ENCODE results near the gene CHST9.
"Not testable (repeated sequence)": the region's sequence is repeated elsewhere in the genome, so short reads cannot be mapped to it uniquely, and the experiment has no call there.

The CHST9 gene, protein sequence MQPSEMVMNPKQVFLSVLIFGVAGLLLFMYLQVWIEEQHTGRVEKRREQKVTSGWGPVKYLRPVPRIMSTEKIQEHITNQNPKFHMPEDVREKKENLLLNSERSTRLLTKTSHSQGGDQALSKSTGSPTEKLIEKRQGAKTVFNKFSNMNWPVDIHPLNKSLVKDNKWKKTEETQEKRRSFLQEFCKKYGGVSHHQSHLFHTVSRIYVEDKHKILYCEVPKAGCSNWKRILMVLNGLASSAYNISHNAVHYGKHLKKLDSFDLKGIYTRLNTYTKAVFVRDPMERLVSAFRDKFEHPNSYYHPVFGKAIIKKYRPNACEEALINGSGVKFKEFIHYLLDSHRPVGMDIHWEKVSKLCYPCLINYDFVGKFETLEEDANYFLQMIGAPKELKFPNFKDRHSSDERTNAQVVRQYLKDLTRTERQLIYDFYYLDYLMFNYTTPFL

DNA sequence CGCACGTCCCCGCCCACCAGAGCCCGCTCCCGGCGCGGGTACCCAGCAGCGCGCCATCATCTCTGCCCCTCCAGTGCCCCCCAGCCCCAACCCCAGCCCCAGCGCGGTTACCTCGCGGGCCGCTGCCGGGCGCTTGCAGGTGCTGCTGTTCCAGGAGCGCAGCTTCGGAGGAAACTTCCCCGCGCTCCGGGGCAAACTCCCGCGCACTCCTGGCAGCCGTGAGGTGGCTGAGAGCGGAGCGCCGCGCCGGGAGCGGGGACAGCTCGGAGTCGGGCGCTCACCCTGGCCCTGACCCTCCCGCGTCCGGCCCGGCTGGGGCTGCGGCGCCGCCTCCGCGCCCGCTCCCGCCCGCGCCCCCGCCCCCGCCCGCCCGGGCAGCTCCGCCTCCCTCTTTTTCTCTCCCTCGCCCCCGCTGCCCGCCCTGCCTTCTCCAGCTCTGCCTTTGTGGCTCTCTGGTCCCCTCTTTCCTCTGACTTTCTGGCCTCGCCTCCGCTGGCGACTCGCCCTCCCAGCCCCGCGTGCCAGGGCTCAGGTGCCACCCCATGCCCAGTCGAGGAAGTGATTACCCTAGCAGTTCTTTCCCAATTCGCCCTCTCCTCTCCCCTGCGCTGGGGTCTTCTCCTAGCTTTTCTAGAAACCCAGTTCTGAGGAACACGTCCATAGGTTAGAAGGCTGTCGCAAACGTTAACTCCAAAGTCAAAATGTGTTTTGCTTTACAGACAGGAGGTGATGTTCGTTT is at the start of gene CHST9:
Gene CHST9 (minus strand): TSS at position 284 of the 739 bp plus-strand sequence. CDS start 42,499 bp downstream, outside the sequence.
- DNase-seq (ENCODE audit: low spot score) = peak; percentile 53

DNA sequence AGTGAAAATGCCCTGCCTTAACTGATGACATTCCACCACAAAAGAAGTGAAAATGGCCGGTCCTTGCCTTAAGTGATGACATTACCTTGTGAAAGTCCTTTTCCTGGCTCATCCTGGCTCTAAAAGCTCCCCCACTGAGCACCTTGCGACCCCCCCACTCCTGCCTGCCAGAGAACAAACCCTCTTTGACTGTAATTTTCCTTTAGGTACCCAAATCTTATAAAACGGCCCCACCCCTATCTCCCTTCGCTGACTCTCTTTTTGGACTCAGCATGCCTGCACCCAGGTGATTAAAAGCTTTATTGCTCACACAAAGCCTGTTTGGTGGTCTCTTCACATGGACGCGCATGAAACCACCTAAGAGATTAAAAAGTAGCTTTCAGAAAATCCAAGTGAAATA is 47.2 kb upstream of the CHST9 start:
- DNase-seq (ENCODE audit: low spot score) = not testable (repeated sequence)

DNA sequence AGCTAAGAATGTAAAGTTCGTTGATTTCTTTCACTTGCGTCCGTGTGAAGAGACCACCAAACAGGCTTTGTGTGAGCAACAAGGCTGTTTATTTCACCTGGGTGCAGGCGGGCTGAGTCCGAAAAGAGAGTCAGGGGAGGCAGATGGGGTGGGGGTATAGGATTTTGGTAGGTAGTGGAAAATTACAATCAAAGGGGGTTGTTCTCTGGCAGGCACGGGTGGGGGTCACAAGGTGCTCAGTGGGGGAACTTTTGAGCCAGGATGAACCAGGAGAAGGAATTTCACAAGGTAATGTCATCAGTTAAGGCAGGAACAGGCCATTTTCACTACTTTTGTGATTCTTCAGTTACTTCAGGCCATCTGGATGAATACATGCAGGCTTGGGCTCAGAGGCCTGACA is 46.6 kb upstream of the CHST9 start:
- DNase-seq (ENCODE audit: low spot score) = not testable (repeated sequence)

DNA sequence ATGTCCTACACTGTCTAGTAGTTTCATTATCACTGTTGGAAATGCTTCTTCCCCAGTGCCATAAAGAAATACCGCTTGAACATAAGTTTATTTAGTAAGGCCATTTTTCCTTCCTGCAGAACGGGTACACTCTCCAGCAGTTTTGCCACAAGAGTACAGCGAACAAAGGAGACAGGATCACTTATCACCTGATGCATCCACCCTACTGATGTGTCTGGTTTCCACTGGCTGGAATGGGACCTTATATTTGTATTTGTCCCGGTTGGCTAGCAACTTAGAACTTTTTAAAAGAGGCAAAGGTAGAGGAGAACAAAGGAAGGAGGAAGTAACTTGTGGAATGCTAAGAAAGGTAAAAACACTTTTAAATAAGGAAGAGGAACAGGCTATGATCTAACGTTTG is 46.1 kb upstream of the CHST9 start:
- not testable (repeated sequence) for DNase-seq (ENCODE audit: low spot score)

DNA sequence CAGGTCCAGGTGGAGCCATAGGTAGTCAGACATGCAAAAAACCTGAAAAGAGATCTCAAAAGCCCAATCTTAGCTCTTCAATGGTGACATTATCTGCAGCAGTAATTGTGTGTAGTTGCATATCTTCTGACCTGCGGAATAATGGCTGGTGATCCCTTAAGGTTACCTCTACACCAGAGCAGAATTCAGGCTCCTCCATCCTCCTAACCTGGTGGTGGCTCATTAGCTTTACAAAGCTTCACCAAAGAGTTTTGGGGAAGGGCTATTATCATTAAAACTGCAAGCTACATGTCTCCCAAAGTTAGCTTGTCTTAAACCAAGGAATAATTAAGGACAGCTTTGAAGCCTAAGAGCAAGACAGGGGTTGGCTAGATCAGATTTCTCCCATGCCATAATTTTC is 42.6 kb upstream of the CHST9 start:
- DNase-seq (ENCODE audit: low spot score) = no peak

DNA sequence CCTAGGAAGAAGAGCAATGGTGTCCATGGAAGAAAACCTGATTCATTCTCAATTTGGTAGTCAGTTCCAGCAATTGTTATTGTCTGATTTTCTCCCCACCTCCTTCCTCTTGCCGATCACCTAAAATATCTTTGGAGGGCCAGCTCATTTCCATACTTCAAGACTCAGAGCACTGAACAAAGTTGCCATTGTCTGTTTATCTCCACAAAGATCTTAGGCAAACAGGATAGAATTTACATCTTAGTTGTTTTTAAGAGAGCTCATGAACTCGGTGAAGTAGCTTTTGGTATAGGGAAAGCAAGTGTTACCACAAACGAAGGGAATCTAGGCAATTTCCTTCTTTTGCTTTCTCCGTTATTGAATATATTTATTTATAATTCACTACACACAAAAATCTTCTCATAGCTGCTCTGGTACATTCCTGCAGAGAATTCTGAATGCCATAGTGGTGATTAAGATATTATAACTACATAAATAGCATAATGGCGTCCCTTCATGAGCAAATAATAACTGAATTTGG is 41.5 kb upstream of the CHST9 start:
- no peak for DNase-seq (ENCODE audit: low spot score)

DNA sequence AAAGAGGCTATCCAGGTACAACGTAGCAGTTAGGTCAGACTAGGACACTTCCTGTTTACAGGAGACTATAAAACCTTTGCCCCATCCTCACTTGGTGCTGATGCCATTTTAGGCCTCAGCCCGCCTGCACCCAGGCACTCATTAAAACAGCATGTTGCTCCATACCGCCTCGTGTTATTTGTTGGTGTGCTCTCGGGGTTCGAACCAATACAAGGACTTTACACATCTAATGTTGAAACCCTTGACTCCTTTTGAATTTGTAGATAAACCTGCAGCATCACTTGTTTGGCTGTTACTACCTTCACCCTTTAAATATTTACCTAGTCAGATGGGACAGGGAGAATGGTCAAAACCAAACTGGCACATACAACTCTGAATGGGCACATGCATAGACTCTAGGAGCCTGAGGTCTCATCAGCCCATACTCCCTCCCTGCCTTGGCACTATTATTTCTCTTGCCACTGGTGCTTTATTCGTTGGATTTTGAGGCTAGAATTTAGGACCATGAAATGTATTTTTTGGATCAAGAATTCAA is 40.9 kb upstream of the CHST9 start:
- no peak for DNase-seq (ENCODE audit: low spot score)

DNA sequence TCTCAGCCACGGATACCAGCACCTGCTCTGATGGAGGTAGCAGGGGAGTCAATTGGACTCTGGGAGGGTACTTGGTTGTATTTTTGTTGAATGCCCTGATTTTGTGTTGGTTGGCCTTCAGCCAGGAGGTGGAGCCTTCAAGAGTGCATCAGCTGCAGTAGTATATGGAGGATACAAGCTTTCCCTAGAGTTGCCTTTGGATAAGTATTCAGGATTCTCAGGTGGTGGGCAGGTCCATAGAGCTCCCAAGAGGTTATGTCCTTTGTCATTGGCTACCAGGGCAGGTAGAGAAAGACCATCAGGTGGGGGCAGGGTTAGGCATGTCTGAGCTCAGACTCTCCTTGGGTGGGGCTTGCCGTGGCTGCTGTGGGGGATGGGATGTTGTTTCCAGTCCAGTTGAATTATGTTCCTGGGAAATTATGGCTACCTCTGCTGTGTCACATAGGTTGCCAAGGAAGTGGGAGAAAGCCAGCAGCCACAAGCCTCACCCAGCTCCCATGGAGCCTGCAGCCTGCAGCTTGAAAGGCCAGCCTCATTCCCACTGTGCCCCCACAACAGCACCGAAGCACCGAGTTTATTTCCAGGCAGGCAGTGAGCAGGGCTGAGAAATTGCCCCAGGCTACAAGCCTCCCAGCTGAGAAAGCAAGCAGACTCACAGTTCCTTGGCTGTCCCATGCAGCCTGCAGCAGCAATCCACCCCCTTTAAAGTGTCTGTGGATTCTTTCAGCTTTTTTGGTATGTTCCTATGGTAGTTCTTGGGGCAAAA is 38.6 kb upstream of the CHST9 start:
- no peak for DNase-seq (ENCODE audit: low spot score)

DNA sequence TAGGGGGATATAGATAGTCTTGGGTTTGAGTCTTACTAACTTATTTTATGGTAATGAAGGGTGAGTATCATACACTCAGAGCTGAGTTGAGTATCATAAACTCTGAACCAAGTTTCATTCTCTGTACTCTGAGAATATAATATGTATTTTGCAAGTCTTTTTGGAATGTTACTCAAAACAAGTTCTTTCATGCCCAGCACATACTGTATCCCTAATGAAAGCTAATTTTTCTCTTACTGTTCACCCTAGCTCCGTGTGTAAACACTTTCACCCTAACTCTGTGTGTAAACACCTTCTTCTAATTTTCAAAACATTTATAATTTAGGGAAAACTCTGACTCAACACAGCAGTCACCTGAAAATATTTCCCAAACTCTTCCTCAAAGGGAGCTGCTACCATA is 29.7 kb upstream of the CHST9 start:
- no peak for DNase-seq (ENCODE audit: low spot score)

DNA sequence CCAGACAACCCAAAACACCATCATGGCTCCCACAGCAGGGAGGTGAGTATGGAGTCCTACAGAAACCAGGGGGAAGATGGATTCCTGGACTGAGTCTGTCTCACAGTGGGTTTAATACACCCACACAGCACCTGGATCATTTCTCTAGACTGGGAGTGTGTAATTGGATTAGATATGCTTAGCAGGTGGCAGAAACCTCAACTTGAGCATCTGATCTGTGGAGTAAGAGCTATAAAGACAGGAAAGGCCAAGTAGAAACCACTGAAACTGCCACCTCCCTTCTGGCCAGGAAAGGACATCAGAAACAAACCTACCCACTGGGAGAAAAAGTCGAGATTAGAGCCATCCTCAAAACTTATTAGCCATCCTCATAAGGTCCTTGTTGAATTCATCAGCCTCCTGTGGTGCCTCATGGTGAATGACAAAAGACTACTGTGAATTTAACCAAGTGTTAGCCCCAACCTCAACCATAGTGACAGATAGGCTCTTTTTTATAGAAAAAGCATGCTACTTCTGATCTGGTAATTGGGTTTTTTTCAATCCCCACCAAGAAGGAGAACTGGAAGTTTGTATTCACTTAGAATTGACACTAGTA is 28.1 kb upstream of the CHST9 start:
- no peak for DNase-seq (ENCODE audit: low spot score)

DNA sequence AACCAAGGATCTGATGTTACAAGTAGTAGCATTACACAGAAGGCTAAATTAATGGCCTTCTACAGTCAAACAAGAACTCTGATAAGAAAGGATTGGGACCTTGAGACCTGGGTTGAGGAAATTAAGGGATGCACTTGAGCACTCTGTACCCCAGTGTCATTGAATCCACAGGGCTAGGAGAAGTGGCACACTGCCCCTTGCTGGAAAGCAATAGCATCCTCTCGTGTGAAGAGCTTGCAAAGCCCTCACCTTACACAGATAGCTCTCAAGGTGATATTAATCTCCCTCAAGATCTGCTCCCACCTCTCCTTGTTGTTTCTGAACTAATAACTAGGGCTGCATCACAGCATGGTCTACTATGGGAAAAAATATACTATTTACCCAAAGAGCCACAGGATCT is 26.5 kb upstream of the CHST9 start:
- no peak for DNase-seq (ENCODE audit: low spot score)

DNA sequence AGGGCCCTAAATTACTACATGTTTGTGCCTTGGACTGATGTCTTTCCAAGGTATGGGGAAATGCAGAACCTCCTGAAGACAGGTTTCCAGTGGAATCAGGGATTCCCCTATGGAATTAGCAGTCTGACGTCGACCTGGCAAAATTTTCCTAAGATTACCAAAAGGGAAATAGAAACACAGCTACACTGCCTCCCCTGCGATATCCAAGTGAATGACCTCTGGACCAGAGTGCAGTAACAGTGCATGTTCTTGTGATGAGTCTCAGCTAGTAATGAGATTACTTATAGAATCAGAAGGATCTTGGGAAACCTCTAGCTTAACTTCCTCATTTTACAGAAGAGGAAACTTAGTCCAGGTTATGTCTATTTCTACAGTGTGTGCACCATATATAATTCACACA is 21.3 kb upstream of the CHST9 start:
- DNase-seq (ENCODE audit: low spot score) = no peak

DNA sequence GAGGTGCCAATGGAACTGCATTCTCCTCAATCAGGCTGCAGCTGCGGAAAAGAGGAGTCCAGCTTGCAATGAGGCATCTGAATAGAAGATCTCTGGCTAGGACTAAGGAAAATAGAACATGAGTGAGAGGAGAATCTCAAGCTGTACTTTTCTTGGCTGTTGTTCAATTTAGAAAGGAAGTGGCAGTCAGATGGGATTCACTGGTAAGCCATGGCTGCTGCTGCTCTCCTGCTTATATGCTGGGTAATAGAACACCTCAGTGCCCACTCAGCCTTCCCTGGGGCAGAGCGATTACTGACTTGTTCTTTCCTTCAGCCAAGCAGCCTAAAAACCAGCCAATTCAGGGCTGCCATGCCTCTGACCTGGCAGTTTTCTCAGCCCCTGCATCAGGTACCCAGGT is 17.6 kb upstream of the CHST9 start:
- no peak for DNase-seq (ENCODE audit: low spot score)

DNA sequence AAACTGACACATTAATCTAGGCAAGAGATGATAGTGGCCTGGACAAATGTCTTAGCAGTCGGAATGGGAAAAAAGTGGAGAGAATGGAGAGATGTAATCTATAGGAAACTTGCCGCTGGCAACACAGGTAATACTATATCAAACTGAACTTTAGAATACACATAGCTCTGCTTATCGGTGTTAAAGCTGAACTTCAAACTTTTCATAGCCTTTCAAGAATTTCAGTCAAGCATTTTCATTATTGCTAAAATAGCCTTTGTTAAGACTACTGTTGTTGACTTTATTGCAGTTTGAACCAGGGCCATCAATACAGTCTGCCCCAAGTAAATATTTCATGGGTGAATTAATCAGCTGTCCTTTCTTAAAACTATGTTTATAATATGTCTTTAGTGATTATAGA is 12.9 kb upstream of the CHST9 start:
- DNase-seq (ENCODE audit: low spot score) = no peak

DNA sequence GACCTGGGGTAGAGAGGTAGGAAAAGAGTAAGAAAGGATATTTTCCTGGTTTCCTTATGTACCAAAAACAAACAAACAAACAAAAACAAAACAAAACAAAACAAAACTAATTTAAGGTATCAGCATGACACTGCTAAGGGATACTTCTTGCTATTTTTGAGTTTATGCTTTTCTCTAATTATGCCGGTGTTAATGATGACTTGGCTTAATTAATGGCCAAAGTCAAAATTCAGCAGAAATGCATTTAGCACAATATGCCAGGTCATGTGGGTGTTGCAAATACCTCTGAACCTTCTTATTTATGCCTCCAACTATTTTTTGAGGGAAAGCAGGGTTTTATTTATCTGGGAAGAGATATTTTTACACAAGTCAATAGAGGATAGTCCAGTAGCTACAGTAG is 3.2 kb upstream of the CHST9 start:
- no peak for DNase-seq (ENCODE audit: low spot score)

DNA sequence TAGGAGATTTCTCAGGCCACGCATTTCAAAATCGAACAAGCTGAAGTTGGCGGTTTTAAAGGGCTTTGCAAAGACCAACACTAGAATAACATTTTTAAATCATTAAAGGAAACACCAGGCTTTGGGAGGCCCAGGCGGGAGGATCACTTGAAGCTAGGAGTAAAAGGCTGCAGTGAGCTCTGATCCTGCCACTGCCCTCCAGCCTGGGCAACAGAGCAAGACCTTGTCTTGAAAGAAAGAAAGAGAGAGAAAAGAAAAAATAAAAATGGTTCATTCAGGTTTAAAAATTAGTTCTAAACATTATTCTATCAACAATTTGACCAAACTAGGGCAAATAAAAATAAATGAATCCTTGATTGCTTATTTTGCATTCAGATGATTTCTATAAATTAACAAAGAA is 789 bp upstream of the CHST9 start:
- no peak for DNase-seq (ENCODE audit: low spot score)

DNA sequence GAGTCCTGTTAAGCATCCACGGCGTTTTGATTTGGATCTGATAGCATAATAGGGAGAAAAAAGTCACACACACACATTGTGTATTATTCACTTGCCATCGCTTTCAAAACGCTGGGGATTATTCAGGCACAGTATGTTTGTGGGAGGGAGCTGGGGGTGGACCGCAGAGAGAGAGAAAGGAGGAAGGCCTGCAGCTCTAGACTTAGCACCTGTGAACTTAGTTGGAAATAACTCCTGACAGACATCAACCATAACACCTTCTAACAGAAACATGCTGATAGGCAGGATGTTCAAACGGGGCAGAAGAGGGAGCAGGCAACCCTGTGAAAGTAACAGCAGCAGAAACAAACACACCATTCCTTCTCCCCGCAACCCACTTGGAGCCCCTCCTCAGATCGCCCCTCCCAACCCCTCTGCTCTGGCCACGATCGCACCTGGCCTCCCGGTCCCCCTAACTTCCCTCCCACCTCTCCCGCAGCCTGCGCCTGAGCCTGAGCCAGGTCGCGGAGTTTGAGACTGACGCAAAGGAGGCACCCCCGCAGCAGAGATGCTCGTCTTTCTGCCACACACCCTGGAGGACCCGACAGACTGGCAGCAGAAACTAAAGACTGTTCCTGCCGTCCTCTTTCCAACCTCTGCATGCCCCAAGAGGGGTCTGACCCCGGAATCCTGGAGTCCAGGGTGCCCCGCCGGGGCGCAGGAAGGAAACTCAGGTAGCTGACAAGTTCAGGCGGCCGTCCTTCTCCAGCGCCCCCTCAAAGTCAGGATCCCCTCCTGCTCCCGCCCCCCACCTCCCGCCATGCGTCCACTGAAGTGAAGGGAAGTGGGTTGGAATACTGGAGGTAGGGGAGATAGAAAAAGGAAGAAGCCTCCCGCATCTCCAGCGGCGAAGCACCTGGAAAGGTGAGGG is 738 bp downstream of the CHST9 start:
- DNase-seq (ENCODE audit: low spot score) = peak; percentile 28

DNA sequence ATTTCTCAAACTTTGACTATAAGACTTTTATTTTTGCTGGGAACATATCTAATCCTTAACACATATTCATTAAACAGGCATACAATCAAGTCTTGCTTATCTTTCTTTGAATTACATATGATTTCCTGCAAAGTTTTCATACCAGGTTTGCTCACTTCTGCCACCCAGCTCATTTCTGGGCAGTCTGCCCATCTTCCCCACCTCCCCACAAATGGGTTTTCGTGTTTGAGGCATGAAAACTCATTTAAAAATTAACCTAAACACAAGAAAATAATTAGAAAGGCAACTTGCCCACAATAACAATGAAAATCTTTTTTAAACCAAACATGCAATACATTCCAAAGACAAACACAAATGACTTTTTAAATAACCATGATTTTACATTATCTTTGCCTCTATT is 3.4 kb downstream of the CHST9 start:
- no peak for DNase-seq (ENCODE audit: low spot score)

DNA sequence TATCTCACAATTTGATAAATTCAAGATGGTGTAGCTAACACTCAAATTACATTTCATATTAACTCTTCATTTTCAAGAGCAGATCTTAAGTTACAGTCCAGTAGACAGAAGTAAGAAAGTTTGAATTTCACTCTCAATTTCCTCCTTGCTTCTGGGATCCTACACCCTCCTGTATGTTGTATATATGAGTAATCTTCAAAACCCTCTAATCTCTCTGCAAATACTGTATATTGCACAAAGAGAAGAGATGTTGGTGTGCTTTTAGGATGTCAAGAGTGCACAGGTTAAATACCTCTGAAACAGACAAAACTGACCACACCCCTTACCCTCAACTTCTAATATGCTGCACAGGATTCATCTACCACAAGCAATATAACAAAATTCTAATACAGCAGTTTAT is 6.7 kb downstream of the CHST9 start:
- no peak for DNase-seq (ENCODE audit: low spot score)

DNA sequence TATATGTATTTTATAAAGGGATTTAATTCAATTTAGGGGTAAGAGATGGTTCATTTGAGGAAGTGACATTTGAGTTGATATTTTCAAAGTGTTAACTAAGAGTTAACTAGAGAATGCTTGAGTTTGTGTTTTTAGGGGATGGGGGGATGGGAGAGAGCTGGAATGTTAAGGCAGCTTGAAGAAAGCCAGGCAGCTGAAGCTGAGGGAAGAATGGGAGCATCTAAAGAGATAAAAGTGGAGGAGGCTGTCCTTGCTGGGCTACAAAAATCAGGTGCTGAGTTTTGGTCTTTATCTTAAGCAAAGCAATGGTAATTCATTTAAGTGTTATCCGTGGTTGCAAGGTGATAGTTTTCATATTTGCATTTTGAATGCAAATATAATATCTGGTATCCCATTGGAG is 9.2 kb downstream of the CHST9 start:
- DNase-seq (ENCODE audit: low spot score) = no peak

DNA sequence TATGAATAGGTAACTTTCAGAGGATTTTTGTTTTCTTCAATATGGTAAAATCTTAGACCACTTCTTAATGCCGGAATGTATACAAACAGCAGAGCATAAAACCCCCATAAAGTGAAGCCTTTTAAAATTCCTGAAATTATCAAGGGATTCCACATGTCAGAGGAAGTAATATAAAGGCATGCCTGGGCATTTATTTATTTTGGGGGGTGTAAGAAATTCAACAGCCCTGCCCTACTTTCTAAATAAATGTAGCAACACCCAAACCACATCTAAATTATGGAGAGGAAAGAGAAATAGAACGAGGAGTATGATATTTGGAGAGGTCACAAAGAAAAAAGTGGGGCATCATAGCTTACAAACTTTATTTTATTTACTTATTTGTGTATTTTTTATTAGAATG is 9.9 kb downstream of the CHST9 start:
- DNase-seq (ENCODE audit: low spot score) = no peak

Measured in D341Med (cell line).